ENCODE data around the gene AK4.

Gene AK4

GRCh38 chr1:65247419-65248359 is 99.7 kb downstream of the AK4 start:
- no peak for DNase-seq (ENCODE audit: low read depth, low spot score)

- no peak for DNase-seq (ENCODE audit: low read depth, low spot score)
These were observed 102.8 kb downstream of the AK4 start for GRCh38 chr1:65250826-65251225.

GRCh38 chr1:65253800-65254319 is 105.9 kb downstream of the AK4 start:
- no peak for DNase-seq (ENCODE audit: low read depth, low spot score)

DNA sequence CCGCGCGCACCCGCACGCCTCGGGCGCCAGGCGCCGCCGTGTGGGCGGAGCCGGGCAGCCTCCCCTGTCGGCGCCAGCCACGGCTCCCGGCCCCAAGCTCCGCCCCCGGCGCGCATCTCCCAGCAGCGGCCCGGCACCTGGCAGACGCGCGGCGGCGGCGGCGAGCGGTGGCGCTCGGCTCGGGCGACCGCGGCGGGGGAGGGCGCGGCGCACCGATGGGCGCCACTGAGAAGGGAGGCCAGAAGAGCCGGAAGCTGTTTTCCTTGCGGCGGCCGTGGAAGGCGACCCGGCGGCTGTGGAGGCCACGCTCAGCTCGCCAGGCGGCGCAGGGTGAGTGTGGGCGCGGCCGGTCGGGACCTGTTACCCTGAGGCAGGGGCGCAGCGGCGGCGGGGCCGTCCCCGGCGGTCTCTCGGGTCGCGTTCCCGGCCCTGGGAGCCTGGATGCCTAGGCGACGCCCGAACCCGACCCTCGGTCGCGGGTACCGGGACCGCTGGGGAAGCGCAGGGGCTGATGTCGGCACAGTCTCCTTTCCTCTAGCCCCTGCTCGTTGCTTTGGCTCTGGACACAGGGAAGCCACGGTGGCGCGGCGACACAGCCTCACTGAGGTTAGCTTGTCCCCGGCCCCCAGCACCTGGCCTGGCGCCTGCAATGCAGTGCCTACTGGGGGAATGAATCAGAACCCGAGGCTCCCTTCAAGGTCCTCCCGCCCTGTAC is 106.5 kb downstream of the AK4 start:
- DNase-seq (ENCODE audit: low read depth, low spot score), result peak; percentile 34

DNA sequence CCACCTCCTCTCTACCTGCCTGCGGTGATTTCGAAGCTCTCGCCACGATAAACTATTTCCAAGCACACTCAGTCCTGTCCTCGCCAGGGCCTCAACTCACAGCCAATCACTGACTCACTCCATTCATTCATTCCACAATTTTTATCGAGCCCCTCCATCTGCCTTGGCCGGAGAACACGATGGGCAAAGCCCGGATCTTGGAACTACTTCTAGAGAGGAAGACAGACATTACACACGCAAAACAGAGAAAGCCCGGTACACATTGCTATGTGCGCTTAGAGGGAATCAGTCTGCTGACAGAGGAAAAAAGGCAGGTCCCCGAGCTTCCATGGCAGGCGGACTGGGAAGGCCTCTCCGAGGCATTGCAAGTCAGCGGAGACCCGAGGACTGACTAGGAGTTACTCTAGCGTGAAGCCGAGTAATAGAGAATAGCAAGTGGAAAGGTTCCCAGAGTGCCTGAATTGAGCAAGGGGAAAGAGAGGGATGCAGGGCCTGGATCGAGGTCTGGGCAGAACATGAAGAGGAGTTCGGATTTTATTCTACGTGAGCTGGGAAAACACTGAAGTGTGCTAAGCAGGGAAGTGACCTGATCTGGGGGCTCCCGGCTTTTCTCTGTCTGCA is 107.1 kb downstream of the AK4 start:
- no peak for DNase-seq (ENCODE audit: low read depth, low spot score)

DNA sequence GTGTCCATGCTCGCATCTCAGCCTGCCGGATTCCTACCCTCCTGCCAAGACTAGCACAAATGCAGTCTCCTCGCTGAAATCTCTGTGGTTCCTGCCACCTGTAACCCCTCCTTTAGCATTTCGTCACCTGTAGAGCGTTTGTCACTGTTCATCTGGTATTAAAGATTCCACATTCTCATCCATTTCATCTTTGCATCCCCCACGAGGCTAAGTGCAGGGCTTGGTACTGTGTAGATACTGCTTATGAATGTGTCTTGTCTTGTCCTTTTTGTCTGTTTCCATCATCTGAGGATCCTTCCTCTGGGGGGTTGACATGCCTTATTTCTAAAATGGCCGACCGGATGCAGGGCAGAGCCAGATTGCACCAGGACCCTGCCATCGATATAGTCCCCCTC is 107.7 kb downstream of the AK4 start:
- DNase-seq (ENCODE audit: low read depth, low spot score), result no peak

DNA sequence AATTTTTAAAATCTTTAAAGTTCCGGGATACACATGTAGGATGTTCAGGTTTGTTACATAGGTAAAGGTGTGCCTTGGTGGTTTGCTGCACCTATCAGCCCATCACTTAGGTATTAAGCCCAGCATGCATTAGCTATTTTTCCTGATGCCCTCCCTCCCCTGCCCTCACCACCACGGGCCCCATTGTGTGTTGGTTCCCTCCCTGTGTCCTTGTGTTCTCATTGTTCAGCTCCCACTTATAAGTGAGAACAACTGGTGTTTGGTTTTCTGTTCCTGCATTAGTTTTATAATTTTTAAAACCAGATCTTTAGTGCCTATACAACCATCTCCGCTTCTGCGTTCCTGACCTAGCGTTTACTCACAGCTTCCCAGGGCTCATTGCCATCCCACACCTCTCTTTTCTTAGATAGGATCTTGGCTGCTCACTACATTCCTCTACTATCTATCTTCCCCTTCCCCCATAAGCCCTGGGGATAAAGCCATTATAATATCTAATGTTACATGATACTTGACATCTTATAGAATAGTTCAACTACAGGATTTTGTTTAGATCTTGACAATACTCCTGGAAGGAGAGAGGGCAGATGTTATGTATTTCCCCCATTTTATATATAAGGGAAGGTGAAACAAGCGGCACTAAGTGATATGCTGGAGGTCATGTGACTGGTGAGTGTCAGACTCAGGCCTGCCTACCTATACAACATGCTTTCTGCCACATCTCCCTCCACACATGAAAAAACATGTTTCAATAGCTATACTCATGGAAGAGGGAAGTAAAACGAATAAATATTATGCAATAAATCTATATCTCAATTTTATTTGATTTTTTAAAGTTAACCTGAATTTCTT is 109.1 kb downstream of the AK4 start:
- no peak for DNase-seq (ENCODE audit: low read depth, low spot score)

- DNase-seq (ENCODE audit: low read depth, low spot score), result no peak
These were observed 110.1 kb downstream of the AK4 start for GRCh38 chr1:65258106-65258505.

- DNase-seq (ENCODE audit: low read depth, low spot score), result no peak
These were observed 111.8 kb downstream of the AK4 start for GRCh38 chr1:65259816-65260215.

DNA sequence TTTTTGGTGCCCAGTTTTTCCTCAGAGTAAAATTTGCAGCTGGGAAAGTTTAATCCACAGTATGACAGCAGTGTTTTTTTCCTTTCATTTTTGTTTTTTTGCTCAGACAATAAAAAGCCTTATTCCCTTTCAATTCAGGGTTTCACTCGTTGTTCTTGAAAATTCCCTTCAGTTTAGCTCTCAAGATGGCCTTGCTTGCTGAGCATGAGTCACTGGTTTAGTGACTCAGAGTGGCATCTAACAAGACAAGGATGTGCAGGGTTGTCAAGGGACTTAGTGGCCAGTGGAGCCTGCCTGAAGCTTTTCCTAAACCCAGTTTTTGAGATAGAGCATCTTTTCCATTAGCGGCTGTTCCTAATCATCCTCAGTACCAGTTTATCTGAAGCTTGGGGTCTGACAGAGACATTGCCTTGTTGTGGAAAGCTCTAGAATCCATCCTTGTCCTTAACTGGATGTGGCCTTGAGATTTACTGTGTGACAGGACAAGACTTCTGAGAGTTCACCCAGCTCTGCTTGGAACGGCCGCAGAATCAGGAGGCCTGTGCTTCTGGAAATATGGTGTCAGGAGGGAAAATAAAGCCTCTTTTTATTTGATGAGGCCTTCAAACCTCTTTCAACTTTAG is 113.0 kb downstream of the AK4 start:
- no peak for DNase-seq (ENCODE audit: low read depth, low spot score)

GRCh38 chr1:65263286-65263685 is 115.3 kb downstream of the AK4 start:
- no peak for DNase-seq (ENCODE audit: low read depth, low spot score)

- no peak for DNase-seq (ENCODE audit: low read depth, low spot score)
These were observed 116.4 kb downstream of the AK4 start for GRCh38 chr1:65264197-65264929.

DNA sequence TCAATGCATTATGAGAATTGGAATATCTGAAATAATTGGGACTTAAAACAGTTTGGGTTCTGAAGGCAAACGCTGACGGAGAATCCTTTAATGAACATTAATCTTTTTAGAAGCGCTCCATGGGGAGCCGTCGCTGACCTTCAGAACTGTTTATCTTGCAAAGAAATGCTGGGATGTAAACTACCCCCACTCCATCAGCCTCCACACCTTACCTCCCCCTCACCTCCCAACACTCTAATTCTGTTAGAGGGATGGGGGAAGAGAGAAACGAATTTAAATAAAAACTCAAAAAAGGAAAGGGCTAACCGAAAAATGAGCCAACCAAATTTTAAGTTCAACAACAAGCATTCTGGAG is 117.3 kb downstream of the AK4 start:
- no peak for DNase-seq (ENCODE audit: low read depth, low spot score)

- DNase-seq (ENCODE audit: low read depth, low spot score), result no peak
These were observed 117.8 kb downstream of the AK4 start for GRCh38 chr1:65265651-65266351.

DNA sequence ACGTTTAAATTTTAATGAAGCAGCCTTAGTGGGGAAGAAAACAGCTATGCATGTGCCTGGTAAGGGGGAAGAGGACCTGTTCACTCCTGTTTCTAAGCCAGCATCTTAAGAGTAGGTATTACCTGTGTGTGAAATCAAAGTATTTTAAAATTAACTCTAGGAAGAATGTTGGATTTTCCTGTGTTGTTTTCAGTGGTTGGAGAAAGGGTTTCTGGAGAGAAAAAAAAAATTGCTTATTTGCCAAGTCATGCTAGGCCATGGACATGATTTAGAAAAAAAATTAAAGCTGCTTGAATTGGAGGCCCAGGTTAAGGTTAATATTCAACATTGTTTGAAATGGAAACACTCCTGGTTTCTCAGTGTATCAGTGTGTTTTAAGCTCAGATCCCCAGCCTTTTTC is 118.5 kb downstream of the AK4 start:
- no peak for DNase-seq (ENCODE audit: low read depth, low spot score)

GRCh38 chr1:65267271-65267670 is 119.3 kb downstream of the AK4 start:
- no peak for DNase-seq (ENCODE audit: low read depth, low spot score)

GRCh38 chr1:65267683-65268082 is 119.7 kb downstream of the AK4 start:
- DNase-seq (ENCODE audit: low read depth, low spot score), result no peak

GRCh38 chr1:65269612-65270011 is 121.6 kb downstream of the AK4 start:
- DNase-seq (ENCODE audit: low read depth, low spot score), result no peak

DNA sequence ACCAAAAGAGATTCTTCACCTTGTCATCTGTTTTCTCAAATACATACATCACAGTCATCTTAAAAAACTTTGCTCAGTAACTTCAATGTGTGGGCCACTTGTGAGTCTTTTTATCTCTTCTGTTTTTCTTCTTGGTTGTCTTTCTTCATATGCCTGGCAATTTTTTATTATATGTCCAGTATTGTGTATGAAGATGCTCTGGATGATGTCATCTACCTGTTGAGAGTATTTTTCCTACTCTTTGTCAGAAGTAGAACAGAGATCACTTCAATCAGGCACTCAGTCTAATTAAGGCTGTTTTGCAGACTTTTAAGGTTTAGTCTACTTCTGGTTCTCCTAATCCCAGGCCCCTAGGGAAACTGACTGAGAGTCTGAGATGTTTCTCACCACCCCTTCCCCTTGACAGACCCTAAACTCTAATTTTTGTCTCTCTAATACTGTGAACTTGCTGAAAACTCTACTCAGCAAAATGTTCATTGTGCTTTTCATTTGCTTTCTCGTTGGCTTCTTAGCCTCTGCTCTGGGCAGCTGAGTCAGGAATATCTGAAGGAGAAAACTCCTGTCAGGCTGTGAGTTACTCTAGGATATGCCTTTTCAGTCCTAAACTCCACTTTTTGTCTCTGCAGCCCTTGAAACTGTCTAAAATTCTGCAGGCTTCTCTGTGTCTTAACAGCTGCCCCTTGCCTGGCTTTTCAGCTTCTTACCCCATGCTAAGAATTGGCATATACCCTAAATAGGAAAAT is 128.4 kb downstream of the AK4 start:
- no peak for DNase-seq (ENCODE audit: low read depth, low spot score)

All from activated CD4-positive, CD25-positive, alpha-beta regulatory T cell treated with anti-CD3 and anti-CD28 coated beads, Interleukin-2, amount 50 U/mL, for 16 hours (primary cell).